HG03565 (cell line): Measurements from ENCODE around the gene OSBPL5.
"Not testable (repeated sequence)": the region's sequence is repeated elsewhere in the genome, so short reads cannot be mapped to it uniquely, and the experiment has no call there.

ENCODE experiments used
- ATAC-seq: cut with Tn5 transposase; IDR thresholded peaks from one replicate; pipeline ENCODE4 v1.9.1; 2021; ENCODE audit warnings: mild to moderate bottlenecking, moderate library complexity; ENCODE audit not compliant: unreplicated experiment

The OSBPL5 gene

GRCh38 chr11:3183523-3183922 is 18.4 kb upstream of the OSBPL5 start:
- ATAC-seq: no peak

GRCh38 chr11:3182462-3182852 is 17.3 kb upstream of the OSBPL5 start:
- no peak for ATAC-seq

- ATAC-seq: no peak
Measured at GRCh38 chr11:3181725-3182461, 16.8 kb upstream of the OSBPL5 start.

GRCh38 chr11:3180869-3181268 is 15.8 kb upstream of the OSBPL5 start:
- ATAC-seq: no peak

DNA sequence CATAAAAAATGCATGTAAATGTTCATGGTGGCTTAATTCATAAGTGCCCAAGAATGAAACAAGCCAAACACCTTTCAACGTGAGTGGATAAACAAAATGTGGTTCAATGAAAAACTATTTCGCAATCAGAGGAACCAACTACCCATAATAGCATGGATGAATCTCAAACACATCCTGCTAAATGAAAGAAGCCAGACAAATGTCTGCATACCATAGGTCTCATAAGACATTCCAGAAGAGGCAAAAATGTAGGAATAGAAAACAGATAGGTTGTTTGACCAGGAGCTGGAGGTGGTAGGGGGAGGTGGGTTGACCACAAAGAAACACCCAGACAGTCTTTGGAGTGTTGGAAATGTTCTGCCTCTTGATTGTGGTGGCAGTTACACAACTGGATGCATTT is 13.2 kb upstream of the OSBPL5 start:
- no peak for ATAC-seq

- no peak for ATAC-seq
Measured at GRCh38 chr11:3177931-3178330, 12.8 kb upstream of the OSBPL5 start.

DNA sequence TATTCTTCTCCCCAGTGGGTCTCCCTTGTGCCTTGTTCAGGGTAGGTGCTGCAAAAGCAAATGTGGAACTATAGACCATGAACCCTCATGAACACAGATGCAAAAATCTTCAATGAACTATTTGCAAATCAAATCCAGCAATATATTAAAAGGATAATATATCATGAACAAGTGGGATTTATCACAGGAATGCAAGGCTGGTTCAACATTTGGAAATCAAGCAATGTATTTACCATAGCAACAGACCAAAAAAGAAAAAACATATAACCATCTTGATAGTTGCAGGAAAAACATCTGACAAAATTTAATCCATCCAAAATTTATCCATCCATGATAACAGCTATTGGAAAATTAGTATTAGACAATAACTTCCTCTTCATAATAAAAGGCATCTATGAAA is 11.4 kb upstream of the OSBPL5 start:
- ATAC-seq: no peak

GRCh38 chr11:3175194-3175593 is 10.1 kb upstream of the OSBPL5 start:
- no peak for ATAC-seq

DNA sequence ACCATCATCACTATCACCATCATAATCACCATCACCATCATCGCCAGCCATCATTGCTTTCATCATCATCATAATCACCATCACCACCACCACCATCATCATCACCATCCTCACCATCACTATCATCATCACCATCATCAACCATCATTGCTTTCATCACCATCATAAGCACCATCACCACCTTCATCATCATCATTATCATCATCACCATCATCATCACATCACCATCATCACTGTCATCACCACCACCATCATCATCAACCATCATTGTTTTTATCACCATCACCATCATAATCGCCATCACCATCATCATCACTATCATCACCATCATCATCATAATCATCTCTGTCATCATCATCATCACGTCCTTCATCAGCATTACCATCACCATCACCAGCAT is 9.3 kb upstream of the OSBPL5 start:
- no peak for ATAC-seq

DNA sequence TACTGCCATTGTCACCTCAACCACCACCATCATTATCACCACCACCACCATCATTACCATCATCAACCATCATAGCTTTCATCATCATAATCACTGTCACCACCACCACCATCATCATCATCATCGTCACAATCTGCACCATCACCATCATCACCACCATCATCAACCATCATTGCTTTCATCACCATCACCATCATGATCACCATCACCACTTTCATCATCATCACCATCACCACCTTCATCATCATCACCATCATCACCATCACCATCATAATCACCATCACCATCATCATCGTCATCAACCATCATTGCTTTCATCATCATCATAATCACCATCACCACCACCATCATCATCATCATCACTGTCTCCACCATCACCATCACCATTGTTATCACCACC is 8.7 kb upstream of the OSBPL5 start:
- ATAC-seq: no peak

DNA sequence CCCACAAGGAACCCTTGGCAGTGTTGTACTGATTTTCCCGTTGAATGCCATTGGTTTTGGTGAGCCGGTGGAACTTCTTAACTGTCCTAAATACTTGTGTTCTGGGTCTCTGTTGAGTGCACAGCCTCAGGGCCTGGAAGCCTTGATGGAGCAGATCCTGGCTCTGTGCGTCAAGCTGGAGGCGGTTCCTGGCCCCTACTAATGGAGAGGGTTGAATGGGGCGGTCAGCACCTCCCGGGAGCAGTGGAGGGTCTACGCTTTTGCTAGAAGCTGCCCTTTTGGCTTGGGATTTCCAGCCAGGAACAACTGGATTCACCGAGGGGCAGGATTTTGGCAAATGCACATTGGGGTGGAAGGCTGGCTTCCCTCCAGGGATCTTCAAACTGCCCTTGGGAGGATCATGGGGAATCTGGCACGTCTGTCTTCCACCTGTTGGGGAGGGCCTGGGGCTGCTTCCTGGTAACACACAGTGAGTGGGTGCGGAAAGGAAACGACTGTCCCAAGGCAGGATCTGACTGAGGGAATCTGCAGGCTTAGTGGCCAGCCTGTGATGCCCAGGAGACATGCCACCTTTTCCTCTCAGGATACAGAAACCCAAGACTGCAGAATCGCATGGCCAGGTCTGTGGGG is 6.9 kb upstream of the OSBPL5 start:
- no peak for ATAC-seq

GRCh38 chr11:3170756-3171650 is 5.9 kb upstream of the OSBPL5 start:
- ATAC-seq: no peak

GRCh38 chr11:3170044-3170755 is 5.1 kb upstream of the OSBPL5 start:
- no peak for ATAC-seq

GRCh38 chr11:3169255-3170043 is 4.3 kb upstream of the OSBPL5 start:
- ATAC-seq: no peak

- not testable (repeated sequence) for ATAC-seq
Measured at GRCh38 chr11:3168742-3169254, 3.7 kb upstream of the OSBPL5 start.

DNA sequence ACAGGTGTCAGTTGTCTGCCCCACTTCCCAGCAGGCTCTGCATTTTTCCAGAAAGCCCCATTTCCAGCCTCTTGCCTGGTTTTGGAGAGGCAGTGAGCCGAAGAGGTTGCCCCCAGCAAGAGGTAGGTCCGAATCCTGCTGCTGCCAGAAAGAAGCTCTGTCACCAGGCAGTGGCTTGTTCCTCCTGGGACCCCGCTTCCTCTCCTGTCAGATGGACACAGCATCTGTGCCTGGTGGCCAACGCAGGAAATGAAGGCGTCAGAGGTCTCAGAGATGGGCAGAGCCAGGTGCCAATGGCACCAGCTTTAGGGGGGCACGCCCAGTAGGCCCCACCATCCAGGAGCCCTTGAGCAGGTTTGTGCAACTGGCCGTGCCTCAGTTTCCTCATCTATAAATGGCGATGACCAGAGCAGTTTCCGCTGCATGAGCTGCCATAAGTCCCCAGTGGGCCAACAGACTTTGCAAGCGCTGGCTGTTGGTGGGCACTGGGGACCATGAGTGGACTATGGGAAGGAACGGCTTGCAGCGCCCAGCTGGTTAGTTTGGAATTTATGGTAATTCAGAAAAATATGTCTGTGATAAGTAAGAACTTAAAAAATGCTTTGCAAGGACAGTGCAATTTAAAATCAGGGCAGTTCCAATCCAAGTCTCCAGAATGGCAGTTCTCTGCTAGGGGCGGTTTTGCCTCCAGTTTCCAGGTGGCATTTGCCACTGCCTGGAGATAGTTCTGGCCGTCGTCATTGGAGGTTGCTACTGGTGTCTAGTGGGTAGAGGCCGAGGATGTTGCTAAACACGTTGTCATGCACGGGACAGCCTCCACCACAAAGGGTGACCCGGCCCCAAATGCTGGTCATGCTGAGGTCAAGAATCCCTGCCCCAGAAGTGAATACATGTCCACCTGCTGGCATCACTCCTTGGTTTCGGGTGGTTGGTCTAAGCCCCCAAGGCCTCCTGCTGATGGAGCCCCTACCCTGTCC is 2.3 kb upstream of the OSBPL5 start:
- no peak for ATAC-seq

GRCh38 chr11:3166268-3167142 is 1.4 kb upstream of the OSBPL5 start:
- no peak for ATAC-seq

- ATAC-seq: no peak
Measured at GRCh38 chr11:3165916-3166267, 782 bp upstream of the OSBPL5 start.
